Measurements from ENCODE around the gene SETMAR.

SETMAR gene

GRCh38 chr3:4351164-4351855 is 48.1 kb downstream of the SETMAR start:
- DNase-seq (ENCODE audit: low read depth in 2 of 2), result peak in 1 of 2 donors; percentile 25

GRCh38 chr3:4351872-4352271 is 48.7 kb downstream of the SETMAR start:
- DNase-seq (ENCODE audit: low read depth in 2 of 2), result no peak

- no peak for DNase-seq (ENCODE audit: low read depth in 2 of 2)
Observed at GRCh38 chr3:4355401-4356219, 52.4 kb downstream of the SETMAR start.

GRCh38 chr3:4356220-4356540 is 53.0 kb downstream of the SETMAR start:
- no peak for DNase-seq (ENCODE audit: low read depth in 2 of 2)

GRCh38 chr3:4356546-4357410 is 53.6 kb downstream of the SETMAR start:
- DNase-seq (ENCODE audit: low read depth in 2 of 2), result no peak

GRCh38 chr3:4358273-4358672 is 55.1 kb downstream of the SETMAR start:
- DNase-seq (ENCODE audit: low read depth in 2 of 2), result no peak

GRCh38 chr3:4359805-4360502 is 56.8 kb downstream of the SETMAR start:
- no peak for DNase-seq (ENCODE audit: low read depth in 2 of 2)

GRCh38 chr3:4360817-4361216 is 57.6 kb downstream of the SETMAR start:
- DNase-seq (ENCODE audit: low read depth in 2 of 2), result no peak

- DNase-seq (ENCODE audit: low read depth in 2 of 2), result no peak
Observed at GRCh38 chr3:4362523-4362922, 59.4 kb downstream of the SETMAR start.

Data from activated CD8-positive, alpha-beta memory T cell treated with anti-CD3 and anti-CD28 coated beads for 4 hours (primary cell).